ENCODE results near the gene MIA3.

- no peak for TF ChIP-seq CTCF (IDR thresholded peaks at IDR 0.05)
- no peak for TF ChIP-seq POLR2A (IDR thresholded peaks at IDR 0.05)
These were observed 11.1 kb upstream of the MIA3 start for GRCh38 chr1:222606757-222607156.
